GM23248 (cell line): Measurements from ENCODE around the gene PARL.

Experiments used
- EZH2 ChIP-seq: fragments of 200-600 bp; sonication (generic); IDR thresholded peaks from 2 replicates; pipeline ENCODE4 v1.6.1; 2018; ENCODE audit warnings: antibody characterized with exemption, mild to moderate bottlenecking; ENCODE audit not compliant: insufficient read depth, poor library complexity, severe bottlenecking
- EZH2phosphoT487 ChIP-seq: fragments of 200-600 bp; sonication (generic); IDR thresholded peaks from 2 replicates; pipeline ENCODE4 v1.6.1; 2018; ENCODE audit warnings: antibody characterized with exemption, moderate library complexity, mild to moderate bottlenecking, low read depth; ENCODE audit not compliant: insufficient read depth

GRCh38 chr3:183799461-183799860 lies 85.2 kb downstream of the PARL start:
- TF ChIP-seq EZH2phosphoT487, result no peak
- TF ChIP-seq EZH2, result no peak
